GM19324 (cell line): ENCODE results near the gene CISTR.

ENCODE experiments used
- ATAC-seq: cut with Tn5 transposase; IDR thresholded peaks from one replicate; pipeline ENCODE4 v1.9.1; 2021; ENCODE audit warnings: mild to moderate bottlenecking, moderate library complexity; ENCODE audit not compliant: unreplicated experiment, low FRiP score

Gene CISTR

DNA sequence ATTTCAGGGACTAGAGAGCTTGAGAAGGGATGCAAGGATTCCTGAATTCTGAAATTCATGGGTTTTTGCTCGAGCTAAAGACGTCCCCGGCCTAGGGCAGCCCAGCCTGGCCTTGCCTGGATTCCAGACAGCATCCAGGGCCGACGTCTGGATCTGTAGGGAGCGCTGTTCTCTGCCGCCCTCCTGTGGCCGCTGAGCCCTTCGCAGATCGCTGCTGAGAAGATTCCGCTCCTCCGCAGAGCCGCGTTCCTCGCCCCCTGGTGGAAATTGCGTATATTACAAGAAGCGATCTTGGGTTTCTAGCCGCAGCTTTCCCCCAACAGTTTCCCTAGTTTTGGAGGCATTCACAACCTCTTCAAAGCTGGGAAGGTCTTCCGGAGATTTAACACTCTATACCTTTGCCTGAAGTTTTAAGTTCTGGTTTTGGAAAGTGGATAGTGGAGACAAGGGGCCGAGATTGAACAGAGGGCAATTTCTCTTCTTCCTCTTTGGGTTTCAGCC is 5.1 kb downstream of the CISTR start:
- no peak for ATAC-seq

DNA sequence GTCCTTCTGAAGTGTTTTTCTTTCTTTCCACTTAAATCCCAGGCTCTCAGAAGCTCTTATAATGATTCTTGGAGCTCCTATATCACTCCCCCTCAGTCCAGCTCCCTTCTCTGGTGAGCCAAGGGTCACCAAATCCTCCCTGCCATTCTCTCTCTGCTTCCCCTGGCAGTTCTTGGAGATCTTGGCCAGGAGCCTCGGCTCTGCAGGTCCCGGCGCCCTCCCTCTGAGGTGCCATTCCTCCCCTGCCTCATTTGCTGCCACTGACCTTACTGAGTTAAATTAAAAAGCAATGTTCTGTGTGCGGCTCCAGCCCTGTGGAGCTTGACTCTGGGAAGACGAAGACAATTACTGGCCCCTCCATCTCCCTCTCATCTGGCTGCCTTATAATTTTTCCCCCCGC is 7.0 kb downstream of the CISTR start:
- no peak for ATAC-seq

DNA sequence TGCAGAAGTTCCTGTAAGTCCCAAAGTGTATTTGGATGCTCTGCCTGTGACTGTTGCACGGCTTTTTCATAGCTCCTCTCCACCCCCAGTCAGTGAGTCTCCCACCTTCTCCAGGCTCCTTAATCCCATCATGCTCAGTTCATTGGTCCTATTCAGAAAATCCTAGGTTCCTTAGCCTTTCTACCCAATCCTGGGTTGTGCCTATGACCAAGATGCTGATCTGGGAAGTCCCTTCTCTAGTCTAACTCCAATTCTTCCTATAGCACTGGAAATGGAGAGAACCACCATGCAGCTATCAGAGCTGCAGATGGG is 7.7 kb downstream of the CISTR start:
- no peak for ATAC-seq

DNA sequence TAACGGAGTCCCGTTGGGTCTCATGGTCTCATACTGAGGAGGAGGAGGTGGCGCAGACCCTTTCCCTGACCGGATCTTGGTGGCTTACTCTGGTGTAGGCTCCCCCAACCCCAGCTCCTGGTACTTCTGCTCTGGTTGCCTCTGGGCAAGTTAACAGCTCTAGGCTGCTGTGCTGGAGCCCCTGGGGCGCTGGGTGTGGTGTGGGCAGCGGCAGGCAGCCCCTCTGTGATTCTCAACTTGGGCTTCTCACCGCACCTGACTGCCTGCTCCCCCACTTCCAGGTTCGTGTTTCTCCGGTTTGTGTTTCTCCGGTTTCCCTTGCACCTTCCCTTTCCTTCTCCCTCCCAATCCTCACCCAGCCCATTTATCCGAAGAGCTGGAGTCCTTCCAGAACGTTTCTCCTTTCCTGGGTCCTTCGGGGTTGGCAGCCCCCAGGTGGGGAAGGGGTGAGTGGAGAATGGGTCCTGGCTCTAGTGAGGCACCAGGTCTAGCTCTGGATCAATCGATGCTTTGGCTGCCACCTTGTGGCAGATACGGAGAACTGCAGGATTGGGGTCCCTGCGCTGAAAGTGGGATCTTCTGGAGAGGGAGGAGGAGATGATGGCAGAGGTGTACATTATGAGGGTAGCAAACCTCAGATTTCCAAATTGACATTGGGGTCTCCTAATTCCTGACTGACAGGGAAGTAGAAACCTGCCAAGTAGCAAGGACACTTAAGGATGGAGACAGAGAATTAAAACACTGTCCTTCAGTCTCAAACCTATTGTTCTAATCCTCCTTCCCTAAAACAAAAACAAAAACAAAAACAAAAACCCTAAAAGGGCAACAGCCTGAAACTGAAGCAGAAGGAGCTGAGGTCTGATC is 8.3 kb downstream of the CISTR start:
- no peak for ATAC-seq

DNA sequence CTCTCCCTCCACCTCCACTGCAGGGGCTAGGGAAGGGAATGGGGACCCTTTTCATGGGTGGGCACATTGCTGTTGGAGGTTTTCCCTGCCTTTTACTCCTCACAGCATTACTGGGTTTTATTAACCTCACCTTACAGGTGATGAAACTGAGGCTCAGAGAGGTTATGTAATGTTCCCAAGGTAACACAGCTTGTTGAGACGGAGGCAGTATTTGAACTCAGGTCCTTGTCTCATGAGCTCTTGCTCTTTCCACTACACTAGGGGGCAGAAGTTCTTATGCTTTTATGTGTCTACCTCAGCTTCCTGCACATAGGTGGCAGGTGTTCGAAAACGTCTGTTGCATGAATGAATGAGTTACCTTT is 11.7 kb downstream of the CISTR start:
- no peak for ATAC-seq

DNA sequence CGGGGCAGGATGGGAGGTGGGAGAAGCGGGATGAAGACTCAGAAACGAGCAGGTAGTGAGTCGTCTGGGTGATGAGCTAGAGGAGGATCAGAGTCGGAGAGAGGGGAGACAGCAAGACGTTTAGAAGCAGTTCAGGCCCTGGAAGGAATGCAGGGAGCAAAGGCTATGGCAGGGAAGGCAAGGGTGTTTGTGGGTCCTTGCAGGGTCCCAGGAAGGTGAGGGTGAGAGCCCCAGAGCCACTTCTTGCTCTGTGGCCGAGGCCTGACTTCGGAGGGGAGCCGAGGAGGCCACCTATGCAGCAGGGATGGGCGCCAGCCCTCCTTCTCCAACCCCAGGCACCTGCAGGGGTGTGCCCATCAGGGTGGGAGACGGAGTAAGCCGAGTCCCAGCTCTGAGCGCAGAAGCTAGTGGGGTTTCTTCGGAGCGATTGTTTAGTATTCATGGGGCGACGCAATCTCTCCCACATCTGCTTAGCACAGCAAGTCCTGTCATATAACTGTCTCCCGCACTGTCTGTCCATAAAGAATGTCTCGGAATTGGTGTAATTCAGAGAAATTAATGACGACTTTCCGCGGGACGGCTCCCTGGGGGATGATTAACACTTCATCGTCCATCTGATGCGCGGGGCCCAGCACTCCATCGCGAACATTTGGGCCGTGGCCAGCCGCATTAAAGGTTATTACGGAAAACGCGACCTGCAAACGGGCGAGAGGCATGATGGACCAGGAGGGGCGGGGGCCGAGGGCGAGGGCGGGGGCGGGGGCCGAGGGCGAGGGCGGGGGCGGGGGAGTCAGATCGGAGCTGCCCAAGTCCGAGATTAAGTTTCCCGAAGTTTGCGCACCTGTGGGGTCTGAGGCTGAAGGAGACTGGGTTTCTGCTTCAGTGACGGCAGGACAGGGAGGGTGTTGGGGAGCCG is 12.3 kb downstream of the CISTR start:
- ATAC-seq, result no peak

DNA sequence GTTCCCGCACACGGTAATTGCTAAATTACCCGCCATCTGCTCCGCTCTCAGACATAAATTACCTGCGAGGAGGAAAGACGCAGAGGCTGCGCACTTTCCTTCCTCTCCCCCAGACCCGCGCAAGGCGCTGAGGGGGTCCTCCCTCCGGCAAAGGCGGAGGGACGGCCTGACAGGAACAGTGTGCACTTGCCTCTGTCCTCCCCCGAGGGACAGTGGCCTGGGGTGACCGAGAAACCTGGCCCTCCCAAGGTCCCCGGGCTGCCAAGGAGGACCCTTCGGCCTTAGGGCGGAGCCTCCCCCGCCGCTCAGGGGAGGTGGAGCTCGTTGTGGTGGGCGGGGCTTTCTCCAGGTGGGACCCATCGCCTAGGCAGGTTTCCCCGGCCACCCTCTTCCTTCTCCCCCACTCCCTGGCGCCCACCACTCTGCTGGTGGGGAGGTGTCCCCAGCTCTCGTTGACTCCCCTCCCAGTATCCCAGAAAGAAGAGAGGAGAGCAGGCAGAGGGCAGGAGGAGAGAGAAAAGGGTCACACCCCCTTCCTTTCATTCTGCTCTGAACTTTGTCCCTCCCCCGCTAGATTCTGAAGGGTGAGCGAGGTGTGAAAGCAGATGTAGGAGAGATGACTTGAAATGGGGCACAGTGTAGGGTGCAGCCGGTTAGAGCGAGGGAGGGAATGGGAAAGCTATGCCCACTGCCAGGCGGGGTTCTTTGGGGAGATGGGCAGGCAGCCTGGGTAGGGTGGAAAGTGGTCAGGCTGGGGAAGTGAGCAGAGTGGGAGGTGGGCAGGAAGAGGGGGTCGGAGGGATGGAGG is 13.2 kb downstream of the CISTR start:
- ATAC-seq, result no peak

DNA sequence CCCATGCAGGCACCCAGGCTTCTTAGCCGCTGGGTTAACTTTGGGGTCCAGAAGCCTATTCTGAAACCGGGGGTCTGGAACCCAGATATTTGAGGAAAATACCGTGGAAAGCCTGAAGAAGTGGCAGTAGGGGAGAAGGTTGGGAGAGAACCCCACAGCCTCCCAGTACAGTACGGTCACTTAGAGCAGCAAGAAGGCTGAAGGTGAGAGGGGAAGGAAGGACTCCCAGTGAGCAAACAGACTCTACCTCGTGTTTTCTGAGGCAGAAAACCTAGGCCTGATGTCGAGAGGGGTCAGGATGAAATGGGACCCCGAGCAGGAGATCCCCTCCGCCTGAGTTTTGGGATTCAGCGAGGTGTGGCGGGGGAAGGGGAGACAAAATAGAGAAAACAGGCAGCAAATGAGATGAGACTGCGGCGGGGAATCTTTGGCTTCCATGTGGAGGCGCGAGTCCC is 13.8 kb downstream of the CISTR start:
- no peak for ATAC-seq

DNA sequence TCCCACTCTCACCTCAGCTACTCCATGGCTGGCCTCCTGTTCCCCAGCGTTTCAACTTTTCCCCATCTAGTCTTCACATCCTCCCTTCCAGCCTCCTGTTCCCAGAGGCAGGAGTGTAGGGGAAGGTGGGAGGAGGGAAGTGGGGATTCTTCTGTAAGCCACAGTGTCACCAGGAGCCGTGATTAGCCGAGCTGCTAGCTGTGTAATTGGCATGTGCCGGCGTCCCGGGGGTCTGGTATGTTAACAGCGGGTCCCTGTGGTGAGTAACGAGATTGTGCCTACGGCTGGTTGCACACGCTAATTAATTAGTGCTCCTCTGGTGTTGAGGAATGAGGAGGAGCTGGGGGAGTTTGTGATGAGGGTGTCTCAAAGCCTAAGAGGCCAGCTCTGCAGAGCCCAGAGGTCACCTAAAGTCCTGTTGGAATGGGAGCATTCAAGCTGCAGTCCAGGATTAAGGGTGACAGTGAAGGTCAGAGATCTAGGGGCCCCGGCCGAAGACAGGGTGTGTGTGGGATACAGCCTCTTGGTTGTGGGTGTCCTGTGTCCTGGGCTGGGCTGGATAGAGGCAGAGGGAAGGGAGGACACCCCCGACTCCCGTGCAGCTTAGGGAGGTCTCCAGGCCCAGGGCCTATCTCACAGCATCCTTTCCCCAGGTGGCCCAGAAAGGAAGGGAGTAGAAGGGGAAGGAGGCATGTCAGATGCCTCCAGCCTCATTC is 14.5 kb downstream of the CISTR start:
- ATAC-seq, result no peak

DNA sequence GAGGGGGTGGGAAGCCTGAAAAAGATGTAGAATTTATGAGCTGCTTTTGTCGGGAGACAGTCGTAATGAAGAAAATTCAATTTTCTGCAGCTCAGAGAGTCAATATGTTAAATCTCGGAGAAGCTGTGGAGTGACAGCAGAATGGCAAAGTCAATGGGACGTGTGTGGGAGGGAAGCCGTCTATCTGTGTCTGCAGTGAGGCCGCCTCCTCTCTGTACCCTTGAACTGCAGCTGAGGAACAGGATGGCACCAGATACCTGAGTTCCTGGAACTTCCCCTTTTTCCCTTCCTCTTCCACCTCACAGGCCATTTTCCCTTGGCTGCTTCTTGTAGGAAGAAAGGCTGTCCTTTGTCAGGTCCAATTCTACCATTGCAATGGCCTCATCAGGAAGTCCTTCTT is 15.2 kb downstream of the CISTR start:
- ATAC-seq, result no peak

DNA sequence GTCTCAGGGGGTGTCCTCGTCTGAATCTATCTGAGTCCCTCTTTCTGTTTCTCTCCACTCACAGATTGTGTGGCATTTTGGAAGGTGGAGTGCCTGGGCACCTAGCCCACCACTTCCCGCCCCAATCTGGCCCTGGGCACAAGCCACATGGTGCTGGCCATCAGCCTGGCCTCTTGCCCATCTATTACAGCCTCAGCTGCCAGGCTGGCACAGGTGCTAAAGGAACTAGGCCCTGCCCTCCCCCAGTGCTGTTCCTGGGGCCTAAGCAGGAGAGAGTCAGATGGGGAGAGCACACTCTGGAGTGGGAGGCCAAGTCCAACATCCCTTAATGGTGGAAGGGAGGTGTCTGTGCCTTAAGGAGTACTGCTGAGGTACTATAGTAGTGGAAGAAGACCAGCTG is 16.2 kb downstream of the CISTR start:
- no peak for ATAC-seq

DNA sequence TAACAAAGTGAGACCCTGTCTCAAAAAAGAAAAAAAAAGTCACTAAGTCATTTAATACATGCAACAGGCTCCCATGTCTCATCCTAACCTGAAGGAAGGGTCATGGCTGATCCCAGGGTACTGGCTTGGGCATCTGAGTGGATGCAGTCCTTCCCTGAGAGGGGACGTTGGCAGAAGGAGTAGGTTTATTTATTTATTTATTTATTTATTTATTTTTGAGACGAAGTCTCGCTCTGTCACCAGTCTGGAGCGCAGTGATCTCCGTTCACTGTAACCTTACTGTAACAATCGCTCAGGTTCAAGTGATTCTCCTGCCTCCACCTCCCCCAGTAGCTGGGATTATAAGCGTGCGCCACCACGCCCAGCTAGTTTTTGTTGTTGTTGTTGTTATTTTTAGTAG is 17.4 kb downstream of the CISTR start:
- ATAC-seq, result no peak

DNA sequence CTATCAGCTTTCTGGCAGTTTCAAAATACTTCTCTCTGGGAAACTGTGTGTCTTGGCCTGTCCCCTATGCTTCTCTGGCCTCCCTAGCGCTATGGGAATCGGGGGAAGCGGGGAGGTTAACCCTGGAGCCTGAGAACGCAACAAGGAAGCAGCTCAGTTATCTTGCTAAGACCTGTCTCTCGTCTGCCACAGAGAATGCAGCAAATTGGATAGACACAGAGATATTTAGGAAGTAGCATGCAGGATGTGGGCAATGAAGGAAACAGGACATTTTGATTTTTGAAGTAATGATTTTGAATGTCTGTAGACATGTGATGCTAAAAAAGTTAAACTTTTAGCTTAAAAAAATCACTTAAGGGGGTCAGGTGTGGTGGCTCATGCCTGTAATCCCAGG is 18.0 kb downstream of the CISTR start:
- no peak for ATAC-seq

DNA sequence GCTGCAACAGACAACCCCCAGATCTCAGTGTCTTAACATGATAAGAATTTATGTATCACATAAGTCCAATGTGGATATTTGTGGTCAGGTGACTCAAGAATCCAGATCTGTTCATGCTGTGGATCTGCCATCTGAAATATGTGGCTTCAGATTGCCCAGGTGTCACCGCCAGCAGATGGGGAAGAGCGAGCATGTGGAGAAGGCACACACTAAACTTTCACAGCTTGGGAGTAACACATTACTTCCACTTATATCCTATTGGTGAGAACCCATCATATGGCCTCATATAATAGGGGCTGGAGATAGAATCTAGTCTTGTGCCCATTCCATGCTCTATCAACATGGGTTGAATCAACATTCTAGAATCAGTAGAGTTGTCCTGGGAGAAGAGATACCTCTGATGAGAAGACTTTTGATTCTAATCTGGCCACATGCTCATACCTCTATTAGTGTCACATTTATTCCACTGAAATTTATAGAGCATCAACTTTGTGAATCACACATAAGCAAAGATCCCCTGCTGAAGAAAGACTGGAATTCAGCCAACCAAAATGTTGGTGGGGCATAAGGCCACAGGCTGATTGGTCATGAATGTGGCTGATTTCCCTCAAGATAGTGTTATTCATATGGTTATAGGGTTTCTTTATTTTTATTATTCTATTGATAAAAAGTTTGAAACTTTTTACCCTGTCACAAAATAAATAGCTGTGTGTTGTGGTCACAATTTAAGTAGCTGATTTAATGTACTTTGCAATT is 18.6 kb downstream of the CISTR start:
- ATAC-seq, result no peak

DNA sequence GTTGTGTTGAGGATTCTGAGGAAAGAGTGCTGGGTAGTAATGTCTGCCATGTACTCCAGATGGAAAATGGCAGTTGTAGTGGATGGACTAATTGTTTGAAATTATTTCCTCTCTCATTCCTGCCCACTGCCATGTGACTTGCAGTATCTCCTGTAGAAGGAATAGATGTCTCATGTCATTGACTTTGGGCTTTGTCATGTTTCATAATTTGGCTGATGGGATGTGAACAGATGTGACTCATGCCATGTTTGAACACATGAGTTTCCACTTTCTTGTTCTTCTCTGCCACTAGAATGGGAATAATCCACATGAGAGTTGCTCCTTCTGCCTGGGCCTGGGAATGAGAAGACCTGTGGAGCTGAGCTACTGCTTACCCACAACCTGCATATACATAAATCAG is 22.1 kb downstream of the CISTR start:
- ATAC-seq, result no peak

DNA sequence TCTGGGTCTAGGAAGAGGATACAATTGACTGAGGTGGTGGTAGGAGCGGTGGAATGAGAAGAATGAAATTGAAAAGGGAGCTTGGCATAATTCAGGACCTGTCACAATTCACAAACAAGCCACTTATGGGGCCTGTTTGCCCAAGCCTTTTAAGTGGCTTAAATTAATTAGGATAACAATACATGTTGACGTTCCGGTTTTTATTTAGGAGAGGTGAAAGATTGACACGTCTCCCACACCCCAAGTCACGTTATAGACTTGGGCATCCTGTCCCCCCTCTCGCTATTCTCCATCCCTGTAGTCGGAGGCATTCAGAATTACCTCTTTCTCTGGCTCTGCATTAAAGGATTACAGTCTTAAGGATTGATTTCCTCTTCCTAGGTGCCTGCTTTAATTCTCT is 23.6 kb downstream of the CISTR start:
- no peak for ATAC-seq

DNA sequence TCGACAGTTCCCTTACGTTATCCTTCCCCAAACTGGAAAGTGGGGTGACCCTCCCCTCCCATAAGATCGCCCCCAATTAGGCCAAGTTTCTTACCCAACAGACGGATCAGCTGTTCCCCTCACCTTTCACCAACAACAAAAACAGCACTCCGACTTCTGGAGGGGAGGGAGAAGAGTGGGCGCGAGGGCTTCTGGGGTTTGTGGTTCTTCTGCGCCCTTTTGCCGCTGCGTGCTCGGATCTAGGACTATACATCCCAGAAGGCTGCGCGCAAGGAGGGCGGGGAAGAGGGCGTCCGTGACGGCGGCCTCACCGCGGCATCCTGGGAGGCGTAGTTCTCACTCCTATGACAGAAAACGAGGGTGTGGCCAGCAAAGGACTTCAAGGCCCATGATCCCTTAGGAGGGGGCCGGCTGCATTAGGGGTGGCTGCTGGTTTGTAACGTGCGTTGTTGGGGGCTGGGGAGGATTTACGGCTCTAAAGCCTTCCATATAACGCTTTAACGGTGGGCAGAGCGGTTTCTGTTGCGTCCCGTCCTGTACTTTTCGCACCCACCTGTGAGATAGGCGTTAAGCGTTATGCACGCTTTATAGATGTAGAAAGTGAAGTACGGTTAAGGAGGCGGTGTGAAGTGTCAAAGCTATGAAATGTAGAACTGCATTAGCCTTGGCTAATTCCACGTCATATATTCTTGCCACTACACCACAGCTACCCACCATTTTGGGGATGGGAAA is 24.3 kb downstream of the CISTR start, which contains the start of gene CALCOCO1:
Gene CALCOCO1, minus strand, starts transcription at position 143 of the 732 bp plus-strand sequence. CDS start 2,210 bp downstream, outside the sequence.
- ATAC-seq, result peak; percentile 99

DNA sequence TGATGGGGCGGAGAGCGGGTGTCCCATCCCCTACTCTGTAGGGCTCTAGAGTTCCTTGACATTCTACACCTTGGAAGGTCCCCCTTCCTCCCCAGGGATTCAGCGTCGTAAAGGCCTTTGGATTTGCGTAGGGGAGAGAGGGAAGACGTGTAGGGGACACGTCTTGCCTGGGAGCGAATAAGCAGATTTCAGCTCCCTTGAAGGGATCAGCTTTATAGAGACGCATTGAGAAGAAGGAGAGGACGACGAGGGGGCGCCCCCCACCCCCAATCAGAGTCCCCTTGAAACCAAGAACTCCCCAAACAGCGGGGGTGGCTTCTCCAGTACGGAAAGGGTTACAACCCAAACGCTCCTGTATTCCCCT is 24.9 kb downstream of the CISTR start:
- no peak for ATAC-seq

DNA sequence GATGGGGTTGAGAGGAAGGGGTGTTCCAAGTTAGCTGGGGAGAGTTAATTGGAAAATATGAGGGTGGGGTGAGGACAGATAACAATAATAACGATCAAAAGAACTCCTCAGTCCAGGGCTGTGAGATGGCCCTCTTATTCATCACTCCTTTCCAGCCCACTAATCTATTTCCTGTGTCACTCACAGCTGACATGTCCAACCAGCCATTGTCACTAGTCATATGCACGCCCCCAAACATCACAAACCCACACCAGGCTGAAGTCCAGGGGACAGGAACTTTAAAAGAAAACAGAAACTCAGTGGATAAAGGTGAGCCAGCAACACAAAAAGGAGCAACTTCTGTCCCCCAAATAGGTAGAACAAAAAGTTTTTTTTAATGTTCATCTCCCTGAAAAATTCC is 25.4 kb downstream of the CISTR start:
- no peak for ATAC-seq
